SU-DHL-6 (cell line): ENCODE data around the gene SELENOS.

Source experiments
- H2AFZ ChIP-seq: fragments of 200-600 bp; sonication (generic); 2 replicates; pipeline ENCODE4 v1.6.1; 2014; ENCODE audit warnings: low read depth, mild to moderate bottlenecking, moderate library complexity, mixed read lengths, antibody characterized with exemption, low read length; ENCODE audit not compliant: severe bottlenecking
- H3F3A ChIP-seq: fragments of 200-600 bp; shearing (Covaris generic); 2 replicates; pipeline ENCODE4 v1.6.0; 2016; ENCODE audit warnings: antibody characterized with exemption, mild to moderate bottlenecking; ENCODE audit not compliant: insufficient read depth
- H3K27ac ChIP-seq: fragments of 200-600 bp; sonication (generic); 2 replicates; pipeline ENCODE4 v1.5.1; 2016; ENCODE audit warnings: low read depth, mild to moderate bottlenecking, low read length, moderate library complexity, mixed read lengths
- H3K27me3 ChIP-seq: fragments of 200-600 bp; sonication (generic), shearing (Covaris generic); 2 replicates; pipeline ENCODE4 v1.6.0; 2014; ENCODE audit warnings: mild to moderate bottlenecking, low read length
- H3K36me3 ChIP-seq: fragments of 200-600 bp; sonication (generic); 2 replicates; pipeline ENCODE4 v1.6.1; 2014; ENCODE audit warnings: mild to moderate bottlenecking, low read length, mixed read lengths
- H3K4me2 ChIP-seq: fragments of 300-600, 200-600 bp; shearing (Covaris generic), sonication (generic); 2 replicates; pipeline ENCODE4 v1.6.0; 2014; ENCODE audit warnings: low read length, low read depth, mild to moderate bottlenecking; ENCODE audit not compliant: poor library complexity, severe bottlenecking
- H3K4me3 ChIP-seq: fragments of 200-600 bp; sonication (generic); 2 replicates; pipeline ENCODE4 v1.5.1; 2014; ENCODE audit warnings: antibody characterized with exemption, low read length, mild to moderate bottlenecking, mixed read lengths; ENCODE audit not compliant: insufficient read depth, poor library complexity, severe bottlenecking
- H3K79me2 ChIP-seq: fragments of 200-600 bp; sonication (generic); 2 replicates; pipeline ENCODE4 v1.6.1; 2014; ENCODE audit warnings: mild to moderate bottlenecking, low read length, moderate library complexity; ENCODE audit not compliant: insufficient read depth
- H3K9ac ChIP-seq: fragments of 200-600 bp; sonication (generic); 2 replicates; pipeline ENCODE4 v1.7.0; 2014; ENCODE audit warnings: mild to moderate bottlenecking, low read length
- H3K9me2 ChIP-seq: fragments of 200-600 bp; sonication (generic); replicated peaks from 2 replicates; pipeline ENCODE4 v1.6.1; 2014; ENCODE audit warnings: low read length; ENCODE audit not compliant: insufficient read depth
- H3K9me3 ChIP-seq: fragments of 200-600 bp; sonication (generic); 2 replicates; pipeline ENCODE4 v1.6.1; 2014; ENCODE audit warnings: low read length, mixed read lengths; ENCODE audit not compliant: insufficient read depth
- H4K20me1 ChIP-seq: fragments of 200-600 bp; sonication (generic); 2 replicates; pipeline ENCODE4 v1.6.1; 2014; ENCODE audit warnings: low read depth, mild to moderate bottlenecking, antibody characterized with exemption, low read length, moderate library complexity, mixed read lengths
- EZH2phosphoT487 ChIP-seq: fragments of 200-600 bp; sonication (generic), shearing (Covaris generic); conservative IDR thresholded peaks from 2 replicates; pipeline ENCODE4 v1.6.1; 2018; ENCODE audit warnings: mild to moderate bottlenecking, antibody characterized with exemption, low read length, moderate library complexity, mixed read lengths
- TF ChIP-seq, protein P1 (sequence below): fragments of 200-600 bp; sonication (generic); IDR thresholded peaks from one replicate; pipeline ENCODE4 v1.5.1; 2017; ENCODE audit warnings: antibody characterized with exemption, mild to moderate bottlenecking, low read length, moderate library complexity; ENCODE audit not compliant: insufficient read depth, poor library complexity, severe bottlenecking

The SELENOS gene

DNA sequence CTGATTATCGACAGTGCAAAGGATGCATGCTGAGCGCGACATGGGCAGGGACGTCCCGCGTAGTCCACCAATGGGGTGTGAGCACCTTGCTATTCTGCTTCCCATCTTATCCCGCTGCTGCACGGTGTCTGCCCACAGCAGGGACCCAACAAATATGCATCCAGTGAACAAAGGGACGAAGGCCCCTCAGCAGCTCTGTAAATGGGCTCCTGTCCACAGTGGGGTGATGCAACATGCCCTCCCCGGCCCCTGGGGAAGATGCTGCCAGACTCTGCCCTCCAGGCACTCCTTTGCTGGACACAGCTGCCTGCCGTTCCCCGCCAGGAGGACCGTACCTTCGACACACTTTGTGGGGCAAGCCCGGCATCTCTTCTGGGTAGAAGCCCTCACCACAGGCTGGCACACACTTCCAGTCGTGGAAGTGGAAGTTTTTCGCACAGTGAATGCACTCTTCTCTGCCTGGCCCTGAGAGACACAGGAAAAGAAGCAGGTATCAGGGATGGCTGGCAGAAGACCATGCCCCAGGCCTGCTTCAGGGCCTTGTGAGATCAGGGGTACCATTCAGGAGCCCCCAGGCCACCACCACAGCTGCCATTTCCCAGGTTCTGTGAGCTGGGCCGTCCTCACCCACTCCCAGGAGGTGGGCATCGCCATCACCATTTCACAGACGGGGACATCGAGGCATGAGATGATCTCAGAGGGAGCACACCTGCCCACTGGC lies 35.9 kb upstream of the SELENOS start:
- Histone ChIP-seq H2AFZ (no peak overlapping the region), H3K79me2 (no peaks in the 10 kb centered on the region), H3F3A (no peaks in the 10 kb centered on the region), H3K4me2 (no peak overlapping the region), H3K9me3 (no peaks in the 10 kb centered on the region), H3K4me3 (no peak overlapping the region), H3K36me3 (no peaks in the 10 kb centered on the region), H3K27ac (no peak overlapping the region), H3K27me3 (no peaks in the 10 kb centered on the region), H4K20me1 (no peaks in the 10 kb centered on the region), H3K9me2 (no peaks in the 10 kb centered on the region), H3K9ac (no peak overlapping the region)
- TF ChIP-seq EZH2phosphoT487: no peak

DNA sequence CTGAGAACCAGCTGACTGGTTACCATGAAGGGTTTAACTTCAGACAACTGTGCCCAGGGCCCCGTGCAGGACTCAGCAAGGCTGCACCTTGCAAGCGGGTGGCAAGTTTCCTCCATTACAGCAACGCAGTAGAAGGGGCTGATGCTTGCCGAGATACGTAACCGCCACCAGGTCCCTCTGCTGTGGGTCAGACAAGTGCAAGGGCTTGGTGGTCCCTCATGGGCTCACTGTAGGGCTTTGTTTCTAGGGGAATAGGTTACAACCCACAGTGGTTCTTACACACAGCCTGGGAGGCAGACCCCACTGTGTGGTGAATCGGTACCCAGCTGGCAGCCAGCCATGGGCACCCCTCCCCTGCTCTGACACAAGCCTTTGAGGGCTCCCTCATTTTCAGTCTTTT lies 33.2 kb upstream of the SELENOS start:
- Histone ChIP-seq H3K4me3 (no peak overlapping the region), H3K27me3 (no peaks in the 10 kb centered on the region), H3K79me2 (no peaks in the 10 kb centered on the region), H2AFZ (no peak overlapping the region), H3K27ac (no peak overlapping the region), H3K9ac (no peak overlapping the region), H3K36me3 (no peaks in the 10 kb centered on the region), H3K9me2 (no peaks in the 10 kb centered on the region), H3K4me2 (no peak overlapping the region), H3K9me3 (no peaks in the 10 kb centered on the region), H3F3A (no peaks in the 10 kb centered on the region), H4K20me1 (no peaks in the 10 kb centered on the region)
- no peak for TF ChIP-seq EZH2phosphoT487
- TF ChIP-seq, protein P1, sequence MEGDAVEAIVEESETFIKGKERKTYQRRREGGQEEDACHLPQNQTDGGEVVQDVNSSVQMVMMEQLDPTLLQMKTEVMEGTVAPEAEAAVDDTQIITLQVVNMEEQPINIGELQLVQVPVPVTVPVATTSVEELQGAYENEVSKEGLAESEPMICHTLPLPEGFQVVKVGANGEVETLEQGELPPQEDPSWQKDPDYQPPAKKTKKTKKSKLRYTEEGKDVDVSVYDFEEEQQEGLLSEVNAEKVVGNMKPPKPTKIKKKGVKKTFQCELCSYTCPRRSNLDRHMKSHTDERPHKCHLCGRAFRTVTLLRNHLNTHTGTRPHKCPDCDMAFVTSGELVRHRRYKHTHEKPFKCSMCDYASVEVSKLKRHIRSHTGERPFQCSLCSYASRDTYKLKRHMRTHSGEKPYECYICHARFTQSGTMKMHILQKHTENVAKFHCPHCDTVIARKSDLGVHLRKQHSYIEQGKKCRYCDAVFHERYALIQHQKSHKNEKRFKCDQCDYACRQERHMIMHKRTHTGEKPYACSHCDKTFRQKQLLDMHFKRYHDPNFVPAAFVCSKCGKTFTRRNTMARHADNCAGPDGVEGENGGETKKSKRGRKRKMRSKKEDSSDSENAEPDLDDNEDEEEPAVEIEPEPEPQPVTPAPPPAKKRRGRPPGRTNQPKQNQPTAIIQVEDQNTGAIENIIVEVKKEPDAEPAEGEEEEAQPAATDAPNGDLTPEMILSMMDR: no peak

DNA sequence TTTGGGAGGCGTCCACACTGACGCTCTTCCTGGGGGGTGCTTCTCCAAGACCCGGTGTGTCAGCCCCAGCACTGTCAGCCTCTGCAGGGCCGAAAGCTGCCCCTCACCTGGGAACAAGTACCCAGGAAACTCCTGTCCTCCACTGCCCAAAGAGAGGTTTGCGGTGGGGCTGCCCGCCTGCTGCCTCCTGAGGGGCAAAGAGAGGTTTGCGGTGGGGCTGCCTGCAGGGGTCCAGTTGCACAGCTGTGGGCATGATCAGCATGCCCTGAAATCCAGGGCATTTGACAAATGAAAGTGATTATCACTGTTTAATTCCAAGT lies 32.8 kb upstream of the SELENOS start:
- no peaks in the 10 kb centered on the region for H3F3A ChIP-seq
- H3K79me2 ChIP-seq: no peaks in the 10 kb centered on the region
- H3K9me3 ChIP-seq: no peaks in the 10 kb centered on the region
- no peak overlapping the region for H3K4me2 ChIP-seq
- H3K36me3 ChIP-seq: no peaks in the 10 kb centered on the region
- no peak overlapping the region for H2AFZ ChIP-seq
- TF ChIP-seq, protein P1: no peak
- TF ChIP-seq EZH2phosphoT487: no peak
- no peaks in the 10 kb centered on the region for H3K9me2 ChIP-seq
- H3K4me3 ChIP-seq: no peak overlapping the region
- no peak overlapping the region for H3K9ac ChIP-seq
- no peaks in the 10 kb centered on the region for H4K20me1 ChIP-seq
- H3K27ac ChIP-seq: no peak overlapping the region
- no peaks in the 10 kb centered on the region for H3K27me3 ChIP-seq

- Histone ChIP-seq H3F3A (no peaks in the 10 kb centered on the region), H3K27me3 (no peaks in the 10 kb centered on the region), H3K4me2 (no peak overlapping the region), H3K9ac (no peak overlapping the region), H3K9me3 (no peaks in the 10 kb centered on the region), H3K27ac (no peak overlapping the region), H3K36me3 (no peaks in the 10 kb centered on the region), H3K79me2 (no peaks in the 10 kb centered on the region), H4K20me1 (no peaks in the 10 kb centered on the region), H3K4me3 (no peak overlapping the region), H3K9me2 (no peaks in the 10 kb centered on the region), H2AFZ (no peak overlapping the region)
- TF ChIP-seq, protein P1: no peak
- TF ChIP-seq EZH2phosphoT487: no peak
Observed at GRCh38 chr15:101309436-101310160, 32.3 kb upstream of the SELENOS start.
